GM10248 (cell line): ENCODE results near the gene CDKN1C.

Experiments
- CTCF ChIA-PET: fragments of 300-600 bp; sonication (Branson Sonifier 250); formaldehyde crosslinking; extraction: SDS; loops from one replicate; lab custom pipeline; 2021; ENCODE audit warnings: antibody characterized with exemption; lab: Yijun Ruan, JAX
- POLR2A ChIA-PET: fragments of 350-650 bp; sonication (Branson Sonifier 250); formaldehyde crosslinking; extraction: SDS; loops from one replicate; lab custom pipeline; 2020; ENCODE audit warnings: antibody characterized with exemption; lab: Yijun Ruan, JAX
- DNase-seq: peaks from one replicate; pipeline ENCODE4 v3.0.0; 2012; ENCODE audit errors: extremely low spot score
- CTCF ChIP-seq: IDR thresholded peaks from 2 replicates; pipeline ENCODE4 v1.5.1; 2012; ENCODE audit warnings: mild to moderate bottlenecking, low read depth; ENCODE audit errors: extremely low read depth, missing control alignments, control extremely low read depth

The CDKN1C gene

DNA sequence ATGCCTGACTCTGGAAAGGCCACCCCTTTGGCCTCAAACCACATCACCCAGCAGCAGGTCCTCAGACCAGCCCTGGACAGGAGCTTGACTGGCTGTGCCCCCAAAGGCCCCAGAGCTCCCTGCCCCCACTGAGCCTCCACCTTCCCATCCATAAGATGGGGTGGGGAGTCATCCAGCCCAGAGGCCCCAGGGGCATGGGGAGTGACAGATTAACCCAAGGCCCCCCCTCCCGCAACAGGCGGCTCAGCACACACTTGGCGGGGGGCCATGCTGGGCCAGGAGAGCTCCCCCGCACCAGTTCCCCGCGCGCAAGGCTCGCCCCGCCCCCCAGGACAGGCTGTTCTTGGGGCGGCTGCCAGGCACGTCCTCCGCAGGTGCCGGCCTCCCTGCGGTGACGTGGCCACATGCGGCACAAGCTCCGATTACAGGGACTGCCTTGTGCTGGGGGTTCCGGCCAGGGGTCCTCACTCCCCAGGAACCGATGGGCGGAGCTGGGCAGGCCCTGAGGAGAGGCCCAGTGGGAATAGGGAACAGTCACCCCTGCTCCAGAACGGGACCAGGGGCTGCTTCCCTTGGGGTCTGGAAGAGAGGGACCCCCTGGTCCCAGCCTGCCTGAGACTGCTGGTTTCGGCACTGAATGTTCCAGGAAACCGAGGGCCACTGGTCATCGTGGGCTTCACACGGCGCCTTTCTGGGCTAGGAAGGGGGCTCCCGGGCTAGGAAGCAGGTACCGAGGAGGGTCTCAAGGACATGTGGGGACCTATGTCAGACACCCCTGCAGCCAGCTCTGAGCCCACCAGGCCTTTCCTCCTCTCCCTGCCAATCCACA, 5.1 kb upstream of the CDKN1C start:
- ChIA-PET CTCF (interaction anchor here (1.5 to 21.2 kb wide), 5 partner anchors 8 to 465 kb away, joined by 4 to 528 read pairs (median 33); a partner anchor contains a TSS), POLR2A (no interaction called here)
- DNase-seq, result no peak
- no peak for TF ChIP-seq CTCF

DNA sequence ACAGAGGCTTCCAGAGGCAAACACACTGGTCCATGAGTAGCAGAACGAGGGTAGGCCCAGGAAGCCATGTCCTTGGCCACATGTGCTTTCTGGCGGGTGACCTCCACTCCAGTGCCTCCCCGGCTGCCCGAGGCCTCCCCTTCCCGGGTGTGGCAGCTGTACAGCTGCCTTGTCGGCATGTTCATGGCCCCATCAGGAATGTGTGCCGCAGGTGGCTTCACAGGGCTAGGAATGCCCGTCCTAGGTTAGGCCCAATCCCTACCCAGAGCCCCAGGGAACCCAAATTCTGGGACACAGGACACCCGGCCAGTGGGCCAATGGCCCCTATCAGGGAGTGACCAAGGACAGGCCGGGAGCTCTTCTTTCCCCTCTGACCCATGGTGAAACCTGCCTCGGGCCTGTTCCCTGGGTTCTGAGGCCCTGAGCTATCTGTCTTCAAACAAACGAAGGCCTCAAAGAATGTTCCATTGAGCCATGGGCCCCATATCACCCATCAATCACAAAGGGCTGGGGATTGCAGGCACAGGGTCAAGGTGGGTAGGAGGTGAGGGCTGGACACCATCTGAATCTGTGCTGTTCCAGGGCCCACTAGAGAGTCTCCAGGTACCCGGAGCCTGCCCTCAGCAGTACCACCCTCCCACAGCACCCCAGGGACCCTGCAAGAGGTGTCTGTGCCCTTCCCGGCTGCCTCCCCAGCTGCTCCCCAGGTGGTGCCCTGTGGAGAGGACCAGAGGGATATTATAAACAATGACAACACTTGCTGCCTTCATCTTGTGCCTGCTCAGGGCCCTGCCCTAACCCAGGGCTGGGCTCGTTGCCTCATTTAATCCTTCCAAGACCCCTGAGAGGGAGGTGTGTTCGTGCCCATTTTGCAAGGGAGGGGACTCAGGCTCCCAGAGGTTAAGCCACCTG, 4.0 kb upstream of the CDKN1C start:
- POLR2A ChIA-PET, result no interaction called here
- no peak for TF ChIP-seq CTCF
- DNase-seq, result no peak

DNA sequence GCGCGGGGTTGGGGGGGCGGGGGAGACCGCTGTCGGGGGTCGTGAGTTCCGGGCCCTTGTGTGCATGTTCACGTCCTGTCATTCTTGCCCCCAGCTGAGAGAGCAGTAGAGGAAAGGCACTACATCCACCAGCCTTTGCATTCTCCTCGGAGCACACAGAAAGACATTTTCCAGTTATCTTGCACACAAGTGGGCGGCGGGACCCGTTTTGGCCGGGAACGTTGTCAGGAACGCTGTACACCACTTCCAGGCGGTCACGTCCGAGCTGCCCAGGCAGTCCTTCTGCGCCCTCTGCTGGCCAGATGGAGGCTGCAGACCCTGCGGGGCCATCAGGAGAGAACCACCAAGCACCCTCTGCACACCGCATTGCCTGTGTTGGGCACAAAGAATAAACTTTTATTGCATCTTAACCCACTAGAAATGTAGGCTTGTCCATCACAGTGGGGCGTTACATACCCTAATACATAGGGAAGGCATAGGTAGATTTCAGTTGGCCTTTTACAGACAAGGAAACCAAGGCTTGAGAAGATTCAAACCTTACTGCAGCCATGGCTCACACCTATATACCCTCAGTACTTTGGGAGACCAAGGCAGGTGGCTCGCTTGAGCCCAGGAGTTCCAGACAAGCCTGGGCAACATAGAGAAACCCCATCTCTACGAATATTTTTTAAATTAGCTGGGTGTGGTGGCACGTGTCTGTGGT, 2.8 kb upstream of the CDKN1C start:
- ChIA-PET CTCF (interaction anchor here (0.9 to 21.2 kb wide), 26 partner anchors 8 to 694 kb away, joined by 3 to 528 read pairs (median 4); partner anchors contain the start of gene TSSC4), POLR2A (no interaction called here)
- DNase-seq, result peak; percentile 84
- TF ChIP-seq CTCF, result peak; percentile 99

More for the DNA sequence above, 4.0 kb upstream of the CDKN1C start:
- CTCF ChIA-PET, result interaction anchor here (0.7 to 21.2 kb wide), 13 partner anchors 9 to 585 kb away, joined by 3 to 528 read pairs (median 4); a partner anchor contains a TSS

GRCh38 chr11:2887515-2888195, 2.1 kb upstream of the CDKN1C start:
- CTCF ChIA-PET, result interaction anchor here (0.9 to 21.2 kb wide), 22 partner anchors 8 to 693 kb away, joined by 3 to 528 read pairs (median 5); partner anchors contain the start of gene TSSC4
- DNase-seq, result no peak

GRCh38 chr11:2886936-2887335, 1.4 kb upstream of the CDKN1C start:
- ChIA-PET CTCF (interaction anchor here (1.0 to 21.2 kb wide), 13 partner anchors 8 to 693 kb away, joined by 3 to 528 read pairs (median 8); no protein-coding TSS in a partner anchor), POLR2A (interaction anchor here (0.8 kb wide), 1 partner anchor 187 kb away, joined by 3 read pairs; the partner anchor contains the start of gene KCNQ1OT1)
- TF ChIP-seq CTCF, result no peak
- no peak for DNase-seq

More at GRCh38 chr11:2887515-2888195, 2.1 kb upstream of the CDKN1C start:
- POLR2A ChIA-PET, result no interaction called here
- no peak for TF ChIP-seq CTCF
